Loucy (cell line): Measurements from ENCODE around the gene NTN1.

Source experiments
- CTCF ChIP-seq: fragments of 200-600 bp; sonication (generic); conservative IDR thresholded peaks from 2 replicates; pipeline ENCODE4 v1.5.1; 2014; ENCODE audit warnings: mild to moderate bottlenecking, antibody characterized with exemption, low read length
- EZH2phosphoT487 ChIP-seq: fragments of 200-600 bp; IDR thresholded peaks from 2 replicates; pipeline ENCODE4 v1.6.1; 2018; ENCODE audit warnings: antibody characterized with exemption, mild to moderate bottlenecking, moderate library complexity, borderline replicate concordance

GRCh38 chr17:9270921-9271320, 249.6 kb downstream of the NTN1 start:
- no peak for TF ChIP-seq CTCF
- TF ChIP-seq EZH2phosphoT487 = no peak
